Erythroblast (primary cell): ENCODE results near the gene TEX11.

Experiments used
- GATA1 ChIP-seq: IDR thresholded peaks from 2 replicates; pipeline ENCODE4 v1.6.1; 2011; ENCODE audit warnings: low read depth, mild to moderate bottlenecking, control low read depth, low read length, moderate library complexity
- POLR2A ChIP-seq: IDR thresholded peaks from 2 replicates; pipeline ENCODE4 v1.6.1; 2011; ENCODE audit warnings: mild to moderate bottlenecking, low read length

- TF ChIP-seq POLR2A = no peak
- TF ChIP-seq GATA1 = no peak
Observed at GRCh38 chrX:70525733-70526132, 382.8 kb downstream of the TEX11 start.
